Cardiac fibroblast (primary cell): ENCODE results near the gene EXOC3.

Experiments
- DNase-seq, 2 donors: peaks; one replicate each; pipeline versions ENCODE4 v3.0.0 to v3.0.0-alpha.2; 2010; ENCODE audit warnings: low read depth in 2 of 2
- H3K4me3 ChIP-seq, 2 donors: replicated peaks in 1 of 2; 1 replicate in 1 of 2; 2 replicates in 1 of 2; pipeline ENCODE4 v1.5.1; 2011; ENCODE audit warnings: low read depth in 2 of 2, low read length in 2 of 2, mild to moderate bottlenecking in 2 of 2, moderate library complexity in 1 of 2
- TF ChIP-seq, protein P1 (sequence below): IDR thresholded peaks from one replicate; pipeline ENCODE4 v1.5.1; 2011; ENCODE audit warnings: low read depth, mild to moderate bottlenecking, low read length, inconsistent platforms

Gene EXOC3

DNA sequence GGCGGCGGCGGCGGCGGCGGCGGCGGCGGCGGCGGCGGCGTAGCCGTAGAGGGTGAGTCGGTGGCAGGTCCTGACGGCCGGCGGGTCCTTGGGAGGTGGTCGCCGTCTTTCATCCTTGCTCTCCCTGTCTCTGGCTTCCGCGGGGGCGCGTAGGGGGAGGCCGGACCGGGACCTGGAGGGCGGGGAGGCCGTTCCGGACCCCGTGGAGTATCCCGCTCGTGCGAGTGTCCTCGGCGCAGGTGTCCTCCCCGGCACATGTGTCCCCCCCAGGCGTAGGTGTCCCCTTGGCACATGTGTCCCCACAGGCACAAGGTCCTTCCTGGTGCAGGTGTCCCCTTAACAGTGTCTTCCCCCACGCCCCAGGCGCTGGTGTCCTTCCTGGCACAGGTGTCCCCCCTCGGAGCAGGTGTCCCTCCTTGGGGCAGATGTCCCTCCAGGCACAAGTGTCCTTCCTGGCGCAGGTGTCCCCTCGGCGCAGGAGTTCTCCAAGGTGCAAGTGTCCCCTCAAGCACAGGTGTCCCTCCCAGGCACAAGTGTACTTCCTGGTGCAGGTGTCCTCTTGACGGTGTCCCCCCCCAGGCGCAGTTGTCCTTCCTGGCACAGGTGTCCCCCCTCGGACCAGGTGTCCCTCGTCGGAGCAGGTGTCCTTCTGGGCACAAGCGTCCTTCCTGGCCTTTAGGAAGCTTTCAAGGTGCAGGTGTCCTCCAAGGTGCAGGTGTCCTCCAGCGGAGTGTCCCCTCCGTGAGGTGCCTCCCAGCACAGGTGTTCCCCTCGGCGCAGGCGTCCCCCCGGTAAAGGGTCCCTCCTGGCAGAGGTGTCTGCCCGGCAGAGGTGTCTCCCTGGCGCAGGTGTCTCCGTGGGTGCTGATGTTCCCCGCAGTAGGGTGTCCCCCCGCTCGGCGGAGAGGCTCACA is 519 bp downstream of the EXOC3 start:
- TF ChIP-seq, protein P1, sequence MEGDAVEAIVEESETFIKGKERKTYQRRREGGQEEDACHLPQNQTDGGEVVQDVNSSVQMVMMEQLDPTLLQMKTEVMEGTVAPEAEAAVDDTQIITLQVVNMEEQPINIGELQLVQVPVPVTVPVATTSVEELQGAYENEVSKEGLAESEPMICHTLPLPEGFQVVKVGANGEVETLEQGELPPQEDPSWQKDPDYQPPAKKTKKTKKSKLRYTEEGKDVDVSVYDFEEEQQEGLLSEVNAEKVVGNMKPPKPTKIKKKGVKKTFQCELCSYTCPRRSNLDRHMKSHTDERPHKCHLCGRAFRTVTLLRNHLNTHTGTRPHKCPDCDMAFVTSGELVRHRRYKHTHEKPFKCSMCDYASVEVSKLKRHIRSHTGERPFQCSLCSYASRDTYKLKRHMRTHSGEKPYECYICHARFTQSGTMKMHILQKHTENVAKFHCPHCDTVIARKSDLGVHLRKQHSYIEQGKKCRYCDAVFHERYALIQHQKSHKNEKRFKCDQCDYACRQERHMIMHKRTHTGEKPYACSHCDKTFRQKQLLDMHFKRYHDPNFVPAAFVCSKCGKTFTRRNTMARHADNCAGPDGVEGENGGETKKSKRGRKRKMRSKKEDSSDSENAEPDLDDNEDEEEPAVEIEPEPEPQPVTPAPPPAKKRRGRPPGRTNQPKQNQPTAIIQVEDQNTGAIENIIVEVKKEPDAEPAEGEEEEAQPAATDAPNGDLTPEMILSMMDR, result no peak
- DNase-seq, result no peak
- peak overlapping the region; percentile 100 for H3K4me3 ChIP-seq

DNA sequence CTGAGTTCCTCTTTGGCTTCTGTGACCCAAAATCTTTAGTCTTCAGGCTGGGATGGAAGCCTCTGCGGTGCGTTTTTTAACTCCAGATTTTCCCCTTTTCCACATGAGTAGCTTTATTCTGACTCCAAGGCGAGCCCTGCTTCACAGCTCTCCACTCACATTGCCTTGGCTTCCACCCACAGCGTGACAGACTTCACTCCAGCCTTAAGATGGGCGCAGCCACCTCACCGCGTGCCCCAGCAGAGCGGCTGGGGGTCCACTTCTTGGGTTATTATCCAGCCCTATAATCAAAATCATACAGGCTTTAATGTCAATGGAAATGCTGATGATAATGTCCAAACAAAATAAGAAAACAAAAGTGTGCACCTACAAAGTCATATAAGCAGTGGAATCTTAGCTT is 1.2 kb downstream of the EXOC3 start:
- H3K4me3 ChIP-seq, result peak overlapping the region; percentile 100
- TF ChIP-seq, protein P1, result no peak
- DNase-seq, result no peak

DNA sequence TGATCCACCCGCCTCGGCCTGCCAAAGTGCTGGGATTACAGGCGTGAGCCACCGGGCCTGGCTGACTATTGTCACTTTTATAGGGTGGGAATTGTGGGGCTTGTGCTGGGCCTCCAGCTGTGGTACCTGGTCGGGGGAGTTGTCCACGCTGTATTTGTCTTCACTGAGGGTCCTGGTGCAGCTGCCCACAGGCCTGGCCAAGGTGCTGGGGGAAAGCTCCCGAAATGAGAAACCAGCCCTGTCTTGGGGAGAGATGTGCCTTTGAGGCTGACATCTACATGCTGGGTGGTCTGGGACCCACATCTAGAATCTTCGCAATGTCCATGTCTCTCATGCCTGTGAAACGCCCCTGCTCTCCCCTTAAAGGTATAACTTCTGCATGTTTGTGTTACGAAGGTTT is 2.6 kb downstream of the EXOC3 start:
- DNase-seq, result no peak
- no peak overlapping the region for H3K4me3 ChIP-seq
- TF ChIP-seq, protein P1, result no peak

DNA sequence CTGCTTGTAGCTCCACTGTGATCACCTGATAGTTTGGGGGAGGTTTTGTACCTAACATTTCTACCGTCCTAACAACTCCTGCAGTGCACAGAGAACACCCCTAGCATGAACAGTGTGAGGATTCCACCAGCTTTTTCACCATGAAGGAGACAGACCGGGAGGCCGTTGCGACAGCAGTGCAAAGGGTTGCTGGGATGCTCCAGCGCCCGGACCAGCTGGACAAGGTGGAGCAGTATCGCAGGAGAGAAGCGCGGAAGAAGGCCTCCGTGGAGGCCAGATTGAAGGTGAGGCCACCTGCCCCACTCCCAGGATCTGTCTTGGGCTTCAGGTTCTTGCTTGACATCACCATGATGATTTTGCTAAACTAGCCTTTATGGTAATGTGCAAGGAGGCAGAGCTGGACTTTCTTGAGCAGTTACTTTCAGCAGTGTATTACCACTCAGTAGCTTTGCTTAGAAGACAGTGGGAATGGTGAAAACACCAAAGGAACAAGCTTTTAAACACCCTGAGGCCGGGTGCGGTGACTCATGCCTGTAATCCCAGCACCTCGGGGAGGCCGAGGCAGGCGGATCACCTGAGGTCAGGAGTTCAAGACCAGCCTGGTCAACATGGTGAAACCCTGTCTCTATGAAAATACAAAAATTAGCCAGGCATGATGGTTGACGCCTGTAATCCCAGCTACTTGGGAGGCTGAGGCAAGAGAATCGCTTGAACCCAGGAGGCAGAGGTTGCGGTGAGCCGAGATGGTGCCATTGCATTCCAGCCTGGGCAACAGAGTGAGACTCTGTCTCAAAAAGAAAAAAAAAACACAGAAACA is 3.3 kb downstream of the EXOC3 start:
- DNase-seq, result no peak
- TF ChIP-seq, protein P1, result no peak
- H3K4me3 ChIP-seq, result no peak overlapping the region

DNA sequence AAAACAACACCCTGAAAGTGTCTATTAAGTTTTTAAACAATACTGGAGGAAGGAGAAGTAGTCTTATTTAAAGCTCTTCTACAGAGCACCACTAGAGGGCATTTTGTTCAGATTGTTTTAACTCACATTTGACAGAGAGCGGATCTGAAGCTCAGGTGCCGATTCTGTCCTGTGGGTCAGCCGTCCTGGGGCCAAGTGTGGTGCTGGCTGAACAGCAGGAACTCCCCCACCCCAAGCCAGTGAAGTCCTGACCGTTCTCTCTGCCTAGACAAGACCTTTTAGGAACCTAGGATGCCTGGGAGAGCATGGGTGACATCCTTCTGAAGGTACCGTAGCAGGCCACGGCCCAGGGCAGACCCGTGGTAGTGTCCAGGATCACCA is 3.9 kb downstream of the EXOC3 start:
- no peak overlapping the region for H3K4me3 ChIP-seq
- DNase-seq, result peak; percentile 61 to 63
- TF ChIP-seq, protein P1, result peak; percentile 48

DNA sequence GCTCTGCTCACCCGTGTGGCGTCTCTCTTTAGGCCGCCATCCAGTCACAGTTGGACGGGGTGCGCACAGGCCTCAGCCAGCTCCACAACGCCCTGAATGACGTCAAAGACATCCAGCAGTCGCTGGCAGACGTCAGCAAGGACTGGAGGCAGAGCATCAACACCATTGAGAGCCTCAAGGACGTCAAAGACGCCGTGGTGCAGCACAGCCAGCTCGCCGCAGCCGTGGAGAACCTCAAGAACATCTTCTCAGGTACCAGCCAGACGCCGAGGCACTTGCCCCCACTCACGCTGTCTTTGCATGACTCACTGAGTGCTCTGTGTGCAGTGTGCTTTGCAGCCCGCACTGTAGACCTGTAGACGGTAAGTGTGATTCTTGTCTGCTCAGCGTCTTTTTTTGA is 4.5 kb downstream of the EXOC3 start:
- no peak overlapping the region for H3K4me3 ChIP-seq
- no peak for DNase-seq
- TF ChIP-seq, protein P1, result no peak
